ENCODE measurements around the gene CYP3A4.
"Not testable (repeated sequence)": the region's sequence is repeated elsewhere in the genome, so short reads cannot be mapped to it uniquely, and the experiment has no call there.

CYP3A4 gene

DNA sequence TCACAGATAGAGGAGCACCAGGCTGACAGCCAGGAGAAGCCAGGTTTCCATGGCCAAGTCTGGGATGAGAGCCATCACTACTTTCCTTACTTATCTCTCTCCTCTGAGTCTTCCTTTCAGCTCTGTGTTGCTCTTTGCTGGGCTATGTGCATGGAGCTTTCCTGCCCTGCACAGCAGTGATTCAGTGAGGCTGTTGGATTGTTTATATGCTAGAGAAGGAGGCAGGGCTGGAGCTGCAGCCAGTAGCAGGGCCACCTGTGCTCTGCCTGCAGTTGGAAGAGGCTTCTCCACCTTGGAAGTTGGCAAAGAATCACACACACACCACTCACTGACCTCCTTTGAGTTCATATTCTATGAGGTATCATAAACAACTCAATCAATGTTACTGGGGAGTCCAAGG is at the start of gene CYP3A4:
Gene CYP3A4 (minus strand): TSS at position 178 of the 400 bp plus-strand sequence. CDS start 103 bp downstream, at position 75.
- H3K4me3 ChIP-seq (ENCODE audit: low read depth, low read length) = no peak within 1 kb of the TSS
- DNase-seq (ENCODE audit: low read depth) = no peak

DNA sequence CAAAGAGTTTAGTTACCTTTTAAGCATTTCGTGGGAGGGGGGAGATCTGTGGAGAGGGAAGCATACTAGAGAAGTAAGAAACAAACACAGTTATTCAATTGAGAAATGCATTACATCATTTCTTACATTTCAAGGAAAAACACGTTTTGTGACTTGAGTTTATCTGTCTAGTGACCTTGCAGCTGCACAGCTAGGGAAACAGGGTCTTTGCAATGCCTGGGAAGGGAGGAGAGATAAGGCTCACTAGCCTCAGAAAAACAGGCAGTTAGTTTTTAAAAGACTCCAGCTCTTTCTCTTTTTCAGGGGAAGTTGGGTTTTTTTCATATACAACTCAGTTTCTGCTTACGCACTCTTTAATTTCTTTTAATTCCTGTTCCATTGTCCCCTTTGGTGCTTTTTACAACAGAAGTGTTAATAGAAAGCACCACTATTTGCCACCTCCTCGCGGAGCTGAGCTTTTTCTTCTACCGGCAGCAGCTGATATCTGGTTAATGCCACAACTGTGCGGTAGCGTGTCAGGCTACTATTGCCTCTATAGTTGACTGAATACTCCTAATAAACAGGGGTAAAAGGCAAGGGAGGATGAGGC is 49.4 kb upstream of the CYP3A4 start:
- no peak for DNase-seq (ENCODE audit: low read depth)
- no peak overlapping the region for H3K4me3 ChIP-seq (ENCODE audit: low read depth, low read length)

DNA sequence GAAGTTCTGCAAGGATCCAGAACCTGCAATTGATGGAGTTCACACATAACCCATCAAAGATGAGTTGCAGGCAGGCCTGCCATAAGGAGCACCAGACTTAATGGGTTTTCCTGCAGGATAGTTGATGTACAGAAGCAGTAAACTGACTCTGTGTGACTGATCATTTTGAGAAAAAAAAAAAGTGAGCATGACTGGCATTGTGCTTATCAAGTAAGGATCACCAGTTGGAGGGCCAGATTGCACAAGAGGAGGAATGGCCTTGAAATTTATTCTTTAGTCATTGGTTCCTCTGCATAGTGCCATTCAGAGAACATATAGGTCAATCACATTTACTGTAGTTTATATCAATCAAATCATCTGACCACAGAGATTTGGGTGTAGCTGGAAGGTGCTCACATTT is 47.6 kb upstream of the CYP3A4 start:
- DNase-seq (ENCODE audit: low read depth) = no peak
- H3K4me3 ChIP-seq (ENCODE audit: low read depth, low read length) = no peak overlapping the region

DNA sequence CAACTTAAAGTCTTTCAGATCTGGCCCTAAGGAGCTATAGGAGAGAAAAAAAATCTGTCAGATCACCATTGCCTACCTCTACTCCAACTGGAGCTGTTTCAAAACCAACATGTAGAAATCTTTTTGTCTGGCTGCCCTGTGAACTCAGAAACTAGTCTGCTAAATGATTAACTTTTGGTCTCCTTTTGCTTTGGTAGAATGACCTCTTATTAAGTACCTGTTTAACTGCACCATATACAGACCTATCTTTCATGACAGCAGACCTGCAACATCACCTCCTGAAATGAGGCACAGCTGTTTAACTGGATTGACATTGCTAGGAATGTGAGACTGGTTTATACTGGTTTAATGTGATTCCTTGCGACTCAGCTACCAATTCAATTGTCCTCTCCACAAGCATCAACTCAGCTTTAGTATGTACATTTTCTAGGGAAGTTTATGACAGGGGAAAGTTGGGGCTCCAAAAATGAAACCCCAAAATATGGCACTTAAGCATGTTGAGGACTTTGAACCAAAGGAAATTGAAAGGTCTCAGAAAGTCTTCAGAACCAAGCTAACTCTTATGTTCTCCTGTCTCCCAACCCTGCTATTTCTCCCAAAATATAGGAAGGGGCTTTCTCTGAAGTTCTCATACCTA is 45.7 kb upstream of the CYP3A4 start:
- DNase-seq (ENCODE audit: low read depth) = no peak
- H3K4me3 ChIP-seq (ENCODE audit: low read depth, low read length) = no peak overlapping the region

DNA sequence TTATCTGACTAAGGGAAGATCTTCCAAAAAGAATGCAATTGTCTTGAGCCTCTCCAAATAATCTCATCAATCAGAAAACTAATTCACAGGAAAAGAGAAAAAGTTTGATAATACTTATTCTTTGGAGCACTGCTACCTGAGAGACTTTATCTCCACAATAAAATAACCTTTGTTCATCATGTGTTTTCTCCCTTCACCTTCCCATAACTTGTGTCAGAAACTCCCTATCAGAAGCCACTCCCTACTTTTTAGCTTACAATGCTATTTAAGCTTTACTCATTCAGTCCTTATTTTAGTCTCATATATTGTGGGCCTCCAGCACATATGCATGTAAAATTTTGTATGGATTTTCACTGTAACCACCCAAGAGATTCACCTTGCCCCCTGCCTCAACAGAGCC is 44.8 kb upstream of the CYP3A4 start:
- H3K4me3 ChIP-seq (ENCODE audit: low read depth, low read length) = no peak overlapping the region
- DNase-seq (ENCODE audit: low read depth) = no peak

DNA sequence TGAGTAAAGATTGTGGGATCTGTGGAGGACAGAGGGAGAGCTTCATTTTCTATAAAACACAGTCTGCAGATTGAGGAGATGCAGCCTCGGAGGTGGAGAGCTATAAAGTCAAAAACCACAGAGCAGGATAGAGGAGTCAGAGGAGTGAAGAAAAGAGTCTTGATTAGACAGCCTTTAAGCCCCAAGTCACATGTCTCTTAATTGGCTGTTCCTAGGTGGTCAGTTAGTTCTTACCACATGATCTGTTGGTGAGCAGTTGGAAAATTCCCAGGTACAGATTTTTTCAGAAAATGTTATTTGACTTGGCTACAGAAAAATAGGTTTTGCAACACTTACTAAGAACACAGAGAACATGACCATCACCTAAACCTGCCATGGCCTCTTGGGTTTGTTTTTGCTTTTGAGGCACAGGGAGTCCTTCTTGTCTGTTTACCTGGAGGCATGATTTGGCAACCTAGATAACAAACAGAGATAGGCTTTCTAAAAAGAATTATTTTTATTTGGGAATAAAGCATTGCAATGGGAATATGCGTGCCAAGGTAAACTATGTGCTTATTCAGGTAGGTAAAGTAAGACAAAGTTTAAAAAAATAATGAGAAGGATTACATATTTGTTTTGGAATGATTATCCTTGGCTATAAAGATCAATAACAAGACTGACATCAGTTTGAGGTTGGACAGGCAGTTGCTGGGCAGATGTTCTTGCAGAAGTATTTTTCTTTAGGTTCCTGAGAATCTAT is 43.2 kb upstream of the CYP3A4 start:
- DNase-seq (ENCODE audit: low read depth) = no peak
- no peak overlapping the region for H3K4me3 ChIP-seq (ENCODE audit: low read depth, low read length)

DNA sequence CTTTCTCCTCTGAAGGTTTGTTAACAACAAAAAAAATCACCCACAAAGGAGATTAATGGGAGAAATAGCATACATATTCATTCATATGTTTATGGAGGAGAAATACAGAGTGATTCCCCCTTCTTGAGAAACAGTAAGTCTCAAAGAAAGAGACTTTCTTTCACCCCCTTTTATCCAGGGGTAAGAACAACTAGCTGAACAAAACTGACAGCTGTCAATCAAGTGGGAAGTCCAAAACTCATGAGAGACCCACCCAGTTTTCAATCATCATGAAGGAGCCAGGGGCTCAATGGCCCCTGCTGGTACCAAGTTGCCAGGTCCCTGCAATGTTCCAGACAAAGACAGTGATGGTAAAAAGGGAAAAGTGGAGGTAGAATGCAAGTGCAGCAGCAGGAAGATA is 41.9 kb upstream of the CYP3A4 start:
- H3K4me3 ChIP-seq (ENCODE audit: low read depth, low read length) = no peak overlapping the region
- DNase-seq (ENCODE audit: low read depth) = no peak

DNA sequence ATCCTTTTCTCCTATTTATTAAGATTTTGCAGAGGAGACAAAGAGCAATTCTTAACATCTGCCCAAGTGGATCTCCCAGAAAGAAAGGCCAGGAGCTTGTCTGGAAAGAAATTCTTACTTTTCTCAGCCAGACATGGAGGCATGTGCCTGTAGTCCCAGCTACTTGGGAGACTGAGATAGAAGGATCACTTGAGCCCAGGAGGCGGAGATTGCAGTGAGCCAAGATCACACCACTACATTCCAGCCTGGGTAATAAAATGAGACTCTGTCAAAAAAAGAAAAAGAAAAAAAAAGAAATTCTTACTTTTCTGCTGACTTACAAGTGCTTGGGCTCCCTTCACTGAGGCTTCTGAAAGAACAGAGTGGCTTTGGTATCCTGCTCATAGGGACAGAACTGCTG is 41.5 kb upstream of the CYP3A4 start:
- DNase-seq (ENCODE audit: low read depth) = no peak

DNA sequence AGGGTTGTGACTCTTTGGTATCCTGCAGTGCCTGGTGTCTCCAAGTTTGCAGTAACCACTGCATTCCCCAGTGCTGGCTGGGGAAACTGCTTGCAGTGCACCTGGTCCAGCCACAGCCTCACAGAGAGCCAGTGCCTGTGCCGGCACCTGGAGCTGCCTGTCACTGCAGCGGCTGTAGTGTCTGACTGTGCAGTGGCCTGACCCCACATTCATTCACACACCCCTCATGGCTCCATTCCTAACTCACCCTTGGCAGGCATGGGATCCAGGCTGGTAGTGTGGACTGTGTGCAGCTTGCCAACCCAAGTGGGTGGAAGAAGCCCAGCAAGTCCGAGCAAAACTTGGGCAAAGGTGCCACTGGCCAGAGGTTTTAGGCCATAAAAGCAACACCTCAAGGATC is 40.1 kb upstream of the CYP3A4 start:
- H3K4me3 ChIP-seq (ENCODE audit: low read depth, low read length) = no peak overlapping the region
- no peak for DNase-seq (ENCODE audit: low read depth)

More for the DNA sequence above, 41.5 kb upstream of the CYP3A4 start:
- H3K4me3 ChIP-seq (ENCODE audit: low read depth, low read length) = no peak overlapping the region

DNA sequence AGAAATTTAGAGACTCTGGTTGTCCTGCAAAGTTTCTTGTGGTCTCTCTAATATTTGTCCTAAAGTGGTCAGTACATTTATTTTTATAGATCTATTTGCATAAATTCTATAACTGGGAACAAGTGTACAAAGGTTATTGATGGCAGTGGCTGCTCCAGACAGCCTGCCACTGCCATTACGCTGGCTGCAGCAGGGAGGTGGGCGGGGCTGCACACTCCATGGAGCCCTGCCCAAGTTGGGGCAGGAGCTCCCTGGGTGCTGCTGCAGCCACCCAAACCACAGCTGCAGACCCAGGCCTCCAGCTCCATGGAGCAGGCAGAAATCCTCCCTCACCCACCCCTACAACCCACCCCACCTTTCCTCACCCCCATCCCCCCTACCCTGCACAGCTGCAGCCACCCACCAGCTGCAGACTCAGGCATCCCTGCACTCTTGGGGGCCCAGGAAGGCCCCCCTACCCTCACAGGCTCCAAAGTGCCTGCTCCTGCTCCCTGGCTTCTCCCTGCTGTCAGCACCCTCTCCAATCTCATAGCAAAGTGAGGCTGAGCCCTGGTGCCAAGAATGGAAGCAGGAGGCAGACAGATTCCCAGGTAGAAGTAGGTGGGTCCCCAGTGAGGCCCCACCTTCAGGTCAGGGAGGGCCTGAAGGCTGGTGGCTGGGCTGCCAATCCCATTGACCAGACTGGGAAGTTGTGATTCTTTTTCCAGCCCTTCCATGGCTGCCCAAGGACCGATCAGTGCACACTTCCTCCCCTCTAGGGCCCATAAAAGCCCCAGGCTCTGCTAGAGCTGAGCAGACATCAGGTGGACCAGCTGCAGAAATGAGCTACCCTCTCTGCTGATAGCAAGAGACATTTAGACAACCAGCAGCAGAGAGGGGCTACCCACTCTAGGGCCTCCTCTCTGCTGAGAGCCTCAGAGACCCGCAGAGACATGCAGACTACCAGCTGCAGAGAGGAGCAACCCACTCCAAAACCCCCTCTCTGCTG is 39.0 kb upstream of the CYP3A4 start:
- no peak overlapping the region for H3K4me3 ChIP-seq (ENCODE audit: low read depth, low read length)

DNA sequence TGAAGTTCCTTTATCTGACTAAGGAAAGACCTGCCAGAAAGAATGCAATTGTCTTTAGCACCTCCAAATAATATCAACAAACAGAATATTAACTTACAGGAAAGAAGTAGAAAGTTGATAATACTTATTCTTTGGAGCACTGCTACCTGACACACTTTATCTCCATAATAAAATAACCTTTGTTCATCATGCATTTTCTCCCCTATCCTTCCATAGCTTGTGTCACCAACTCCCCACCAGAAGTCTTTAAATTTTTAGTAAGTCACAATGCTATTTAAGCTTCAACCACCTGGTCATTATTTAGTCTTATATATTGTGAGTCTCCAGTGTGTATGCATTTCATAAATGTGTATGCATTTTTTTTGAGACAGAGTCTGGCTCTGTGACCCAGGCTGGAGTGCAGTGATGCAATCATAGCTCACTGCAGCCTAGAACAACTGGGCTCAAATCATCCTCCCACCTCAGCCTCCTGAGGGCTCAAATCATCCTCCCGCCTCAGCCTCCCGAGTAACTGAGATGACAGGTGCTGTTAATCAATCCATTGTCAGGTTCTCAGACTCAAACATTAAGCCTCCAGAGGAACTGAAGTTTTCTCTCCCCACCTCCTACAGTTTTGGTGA is 36.5 kb upstream of the CYP3A4 start:
- H3K4me3 ChIP-seq (ENCODE audit: low read depth, low read length) = no peak overlapping the region
- no peak for DNase-seq (ENCODE audit: low read depth)

More for the DNA sequence above, 39.0 kb upstream of the CYP3A4 start:
- DNase-seq (ENCODE audit: low read depth) = no peak

DNA sequence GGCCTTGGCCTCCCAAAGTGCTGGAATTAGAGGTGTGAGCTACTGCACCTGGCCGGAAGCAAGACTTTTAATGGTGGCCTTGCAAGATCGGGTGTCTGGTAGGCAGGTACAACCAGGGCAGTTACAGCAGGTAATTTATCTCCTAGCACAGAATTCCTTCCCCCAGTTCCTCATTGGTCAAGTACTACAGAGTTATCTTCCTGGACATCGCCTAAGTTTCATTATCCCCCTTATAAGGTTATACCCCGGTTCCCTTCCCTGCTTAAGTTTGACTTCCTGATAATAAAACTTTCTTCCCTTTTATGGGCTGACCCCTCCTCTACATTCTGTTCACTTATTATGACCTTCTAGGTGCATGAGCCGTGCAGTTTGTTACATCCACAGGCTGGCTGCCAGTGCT is 24.8 kb upstream of the CYP3A4 start:
- no peak overlapping the region for H3K4me3 ChIP-seq (ENCODE audit: low read depth, low read length)
- no peak for DNase-seq (ENCODE audit: low read depth)

DNA sequence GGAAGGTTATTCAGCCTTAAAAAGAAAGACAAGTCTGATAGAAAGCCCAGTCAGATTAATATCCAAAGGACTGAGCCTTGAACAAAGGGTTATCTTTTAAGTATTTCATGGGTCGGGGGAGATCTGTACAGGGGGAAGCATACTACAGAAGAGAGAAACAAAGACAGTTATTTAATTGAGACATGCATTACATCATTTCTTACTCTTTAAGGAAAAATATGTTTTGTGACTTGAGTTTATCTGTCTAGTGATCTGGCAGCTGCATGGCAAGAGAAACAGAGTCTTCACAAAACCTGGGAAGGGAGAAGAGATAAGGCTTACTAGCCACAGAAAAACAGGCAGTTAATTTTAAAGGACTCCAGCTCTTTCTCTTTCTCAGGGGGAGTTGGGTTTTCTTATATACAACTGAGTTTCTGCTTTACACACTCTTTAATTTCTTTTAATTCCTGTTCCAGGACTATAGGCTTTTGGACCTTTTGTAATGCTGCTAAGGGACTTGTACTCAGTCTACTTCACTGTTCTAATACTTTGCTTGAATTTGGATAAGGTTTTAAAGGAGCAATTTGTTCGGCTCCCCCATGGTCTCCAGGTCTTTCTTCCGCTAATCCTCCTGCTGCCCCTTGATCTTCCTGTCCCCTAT is 23.0 kb upstream of the CYP3A4 start:
- H3K4me3 ChIP-seq (ENCODE audit: low read depth, low read length) = no peak overlapping the region
- DNase-seq (ENCODE audit: low read depth) = no peak

DNA sequence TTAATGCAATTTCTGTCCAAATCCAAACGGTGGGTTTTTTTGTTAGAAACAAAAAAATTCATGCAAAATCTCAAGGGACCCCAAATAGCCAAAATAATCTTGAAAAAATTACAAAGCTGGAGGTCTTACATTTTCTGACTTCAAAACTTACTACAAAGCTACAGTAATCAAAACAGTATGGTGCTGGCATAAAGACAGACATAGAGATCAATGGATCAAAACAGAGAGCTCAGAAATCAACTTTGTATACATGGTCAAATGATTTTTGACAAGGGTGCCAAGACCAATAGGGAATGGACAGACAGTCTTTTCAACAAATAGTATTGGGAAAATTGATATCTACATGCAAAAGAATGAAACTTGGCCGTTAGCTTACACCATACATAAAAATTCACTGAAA is 21.7 kb upstream of the CYP3A4 start:
- no peak overlapping the region for H3K4me3 ChIP-seq (ENCODE audit: low read depth, low read length)
- DNase-seq (ENCODE audit: low read depth) = no peak

DNA sequence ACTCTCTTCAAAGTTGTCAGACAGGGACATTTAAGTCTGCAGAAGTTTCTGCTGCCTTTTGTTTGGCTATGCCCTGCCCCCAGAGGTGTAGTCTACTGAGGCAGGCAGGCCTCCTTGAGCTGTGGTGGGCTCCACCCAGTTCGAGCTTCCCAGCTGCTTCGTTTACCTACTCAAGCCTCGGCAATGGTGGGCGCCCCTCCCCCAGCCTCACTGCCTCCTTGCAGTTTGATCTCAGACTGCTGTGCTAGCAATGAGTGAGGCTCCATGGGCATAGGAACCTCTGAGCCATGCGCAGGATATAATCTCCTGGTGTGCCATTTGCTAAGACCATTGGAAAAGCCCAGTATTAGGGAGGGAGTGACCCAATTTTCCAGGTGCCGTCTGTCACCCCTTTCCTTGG is 19.1 kb upstream of the CYP3A4 start:
- not testable (repeated sequence) for DNase-seq (ENCODE audit: low read depth); H3K4me3 ChIP-seq (ENCODE audit: low read depth, low read length)

DNA sequence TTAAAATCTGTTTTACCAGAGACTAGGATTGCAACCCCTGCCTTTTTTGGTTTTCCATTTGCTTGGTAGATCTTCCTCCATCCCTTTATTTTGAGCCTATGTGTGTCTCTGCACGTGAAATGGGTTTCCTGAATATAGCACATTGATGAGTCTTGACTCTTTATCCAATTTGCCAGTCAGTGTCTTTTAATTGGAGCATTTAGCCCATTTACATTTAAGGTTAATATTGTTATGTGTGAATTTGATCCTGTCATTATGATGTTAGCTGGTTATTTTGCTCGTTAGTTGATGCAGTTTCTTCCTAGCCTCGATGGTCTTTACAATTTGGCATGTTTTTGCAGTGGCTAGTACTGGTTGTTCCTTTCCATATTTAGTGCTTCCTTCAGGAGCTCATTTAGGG is 17.4 kb upstream of the CYP3A4 start:
- H3K4me3 ChIP-seq (ENCODE audit: low read depth, low read length); DNase-seq (ENCODE audit: low read depth): not testable (repeated sequence)

DNA sequence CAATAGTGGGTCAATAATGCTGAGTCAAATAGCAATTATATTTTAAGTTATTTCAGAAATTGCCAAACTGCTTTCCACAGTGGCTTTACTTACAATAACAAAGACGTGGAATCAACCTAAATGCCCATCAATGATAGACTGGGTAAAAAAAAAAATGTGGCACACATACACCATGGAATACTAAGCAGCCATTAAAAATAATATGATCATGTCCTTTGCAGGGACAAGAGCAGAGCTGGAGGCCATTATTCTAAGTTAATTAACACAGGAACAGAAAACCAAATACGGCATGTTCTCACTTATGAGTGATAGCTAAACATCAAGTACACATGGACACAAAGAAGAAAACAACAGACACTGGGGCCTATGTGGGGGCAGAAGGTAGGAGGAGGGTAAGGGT is 15.0 kb upstream of the CYP3A4 start:
- H3K4me3 ChIP-seq (ENCODE audit: low read depth, low read length) = no peak overlapping the region
- no peak for DNase-seq (ENCODE audit: low read depth)

DNA sequence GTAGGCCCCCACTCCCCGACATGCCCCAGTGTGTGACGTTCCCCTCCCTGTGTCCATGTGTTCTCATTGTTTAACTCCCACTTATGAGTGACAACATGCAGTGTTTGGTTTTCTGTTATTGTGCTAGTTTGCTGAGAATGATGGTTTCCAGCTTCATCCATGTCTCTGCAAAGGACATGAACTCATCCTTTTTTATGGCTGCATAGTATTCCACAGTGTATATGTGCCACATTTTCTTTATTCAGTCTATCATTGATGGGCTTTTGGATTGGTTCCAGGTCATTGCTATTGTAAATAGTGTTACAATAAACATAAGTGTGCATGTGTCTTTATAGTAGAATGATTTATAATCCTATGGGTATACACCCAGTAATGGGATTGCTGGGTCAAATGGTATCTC is 11.9 kb upstream of the CYP3A4 start:
- DNase-seq (ENCODE audit: low read depth); H3K4me3 ChIP-seq (ENCODE audit: low read depth, low read length): not testable (repeated sequence)

Data from skeletal muscle cell (primary cell).